Neural cell (in vitro differentiated cells): ENCODE results near the gene LSM6.

Experiments used
- CTCF ChIP-seq: fragments of 450-650 bp; IDR thresholded peaks from 2 replicates; pipeline ENCODE4 v1.5.1; 2014; ENCODE audit warnings: antibody characterized with exemption, mild to moderate bottlenecking, moderate library complexity; ENCODE audit not compliant: poor library complexity, severe bottlenecking
- EP300 ChIP-seq: fragments of 450-650 bp; conservative IDR thresholded peaks from 2 replicates; pipeline ENCODE4 v1.6.1; 2014; ENCODE audit warnings: antibody characterized with exemption, mild to moderate bottlenecking, moderate library complexity; ENCODE audit not compliant: poor library complexity, severe bottlenecking
- EZH2 ChIP-seq: fragments of 200-600, 300-800 bp; shearing (Covaris generic), sonication (generic); IDR thresholded peaks from 2 replicates; pipeline ENCODE4 v1.6.1; 2014; ENCODE audit warnings: antibody characterized with exemption, low read length, borderline replicate concordance, mild to moderate bottlenecking; ENCODE audit not compliant: insufficient read depth, poor library complexity, severe bottlenecking
- POLR2AphosphoS5 ChIP-seq: IDR thresholded peaks from 2 replicates; pipeline ENCODE4 v1.6.1; 2012
- RAD21 ChIP-seq: fragments of 450-650 bp; conservative IDR thresholded peaks from 2 replicates; pipeline ENCODE4 v1.6.1; 2014; ENCODE audit warnings: antibody characterized with exemption, mild to moderate bottlenecking, moderate library complexity
- REST ChIP-seq: IDR thresholded peaks from 2 replicates; pipeline ENCODE4 v1.6.1; 2012; ENCODE audit warnings: borderline replicate concordance
- SMC3 ChIP-seq: fragments of 450-650 bp; conservative IDR thresholded peaks from 2 replicates; pipeline ENCODE4 v1.6.1; 2014; ENCODE audit warnings: antibody characterized with exemption, mild to moderate bottlenecking, moderate library complexity; ENCODE audit not compliant: poor library complexity

- TF ChIP-seq EP300 (peak; percentile 84), CTCF (no peak), REST (no peak), EZH2 (no peak), RAD21 (no peak), SMC3 (no peak), POLR2AphosphoS5 (peak; percentile 17)
Measured at GRCh38 chr4:146154057-146154456, 21.5 kb upstream of the LSM6 start.
